GM19324 (cell line): ENCODE data around the gene SYVN1.

ENCODE experiments used
- ATAC-seq: cut with Tn5 transposase; IDR thresholded peaks from one replicate; pipeline ENCODE4 v1.9.1; 2021; ENCODE audit warnings: mild to moderate bottlenecking, moderate library complexity; ENCODE audit not compliant: unreplicated experiment, low FRiP score

Gene SYVN1

GRCh38 chr11:65095974-65096806, 38.1 kb downstream of the SYVN1 start, which contains the start of gene VPS51:
Gene VPS51, plus strand, starts transcription at chr11:65096214. Its CDS starts 37 bp downstream, at chr11:65096251.
- ATAC-seq = peak; percentile 86

GRCh38 chr11:65095427-65095826, 38.9 kb downstream of the SYVN1 start:
- no peak for ATAC-seq

DNA sequence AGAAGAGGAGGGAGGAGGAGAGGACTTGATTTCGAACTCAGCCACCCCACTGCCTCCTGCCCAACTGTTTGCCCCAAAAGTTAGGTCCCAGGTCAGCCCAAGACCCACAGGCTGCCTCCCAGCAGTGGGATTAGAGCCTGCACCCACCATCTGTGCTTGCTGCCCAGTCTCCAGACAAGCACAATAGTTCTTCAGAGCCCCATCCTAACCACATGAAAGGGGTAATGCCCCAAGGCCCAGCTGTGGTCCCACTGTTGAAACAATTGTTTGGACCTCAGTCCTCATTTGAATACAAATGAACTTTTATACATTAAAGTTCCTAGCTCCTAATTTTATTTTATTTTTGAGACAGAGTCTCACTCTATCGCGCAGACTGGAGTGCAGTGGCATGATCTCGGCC, 43.7 kb downstream of the SYVN1 start:
- no peak for ATAC-seq

DNA sequence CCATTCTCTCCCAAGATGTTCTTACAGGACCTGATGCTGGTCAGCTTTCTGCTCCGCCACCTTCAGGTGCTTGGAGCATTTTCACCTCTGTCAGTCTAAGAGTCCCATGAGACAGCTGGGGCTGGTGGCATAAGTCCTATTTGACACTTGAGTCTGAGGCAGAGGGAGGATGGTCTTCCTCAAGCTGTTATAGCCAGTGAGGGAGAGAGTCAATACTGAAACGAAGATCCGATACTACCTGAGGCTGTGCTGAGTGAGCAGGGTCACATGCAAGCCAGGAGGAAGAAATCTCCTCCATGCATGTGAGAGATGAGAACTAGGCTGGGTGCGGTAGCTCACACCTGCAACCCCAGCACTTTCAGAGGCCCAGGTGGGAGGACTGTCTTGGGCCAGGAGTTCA, 44.7 kb downstream of the SYVN1 start:
- ATAC-seq = no peak

- no peak for ATAC-seq
Observed at GRCh38 chr11:65087827-65088226, 46.5 kb downstream of the SYVN1 start.

GRCh38 chr11:65087216-65087615, 47.1 kb downstream of the SYVN1 start:
- ATAC-seq = no peak

DNA sequence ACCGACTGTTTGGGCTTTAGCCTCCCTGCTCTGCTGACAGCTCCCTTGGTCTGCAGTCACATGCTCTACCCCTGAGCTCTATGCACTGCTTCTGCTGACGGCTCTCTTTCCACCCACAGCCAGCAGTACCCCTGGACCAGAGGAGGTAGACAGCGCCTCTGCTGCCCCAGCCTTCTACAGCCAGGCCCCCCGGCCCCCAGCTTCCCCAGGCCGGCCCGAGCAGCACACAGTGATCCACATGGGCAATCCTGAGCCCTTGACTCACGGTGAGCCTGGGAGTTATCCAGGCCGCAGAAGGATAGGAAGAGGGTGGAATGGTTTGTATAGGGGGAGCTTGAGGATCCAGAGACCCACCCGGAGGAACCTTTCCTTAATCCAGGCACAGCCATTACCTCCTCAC, 47.5 kb downstream of the SYVN1 start:
- ATAC-seq = no peak

GRCh38 chr11:65085446-65085845, 48.9 kb downstream of the SYVN1 start:
- ATAC-seq = no peak

GRCh38 chr11:65084598-65085375, 49.5 kb downstream of the SYVN1 start:
- peak; percentile 4 for ATAC-seq

GRCh38 chr11:65083834-65084597, 50.3 kb downstream of the SYVN1 start, which contains the start of the genes CDCA5 and ZFPL1:
Gene CDCA5, minus strand, starts transcription at chr11:65084040. Its CDS starts 62 bp downstream, at chr11:65083978.
Gene ZFPL1, plus strand, starts transcription at chr11:65084222. Its CDS starts 477 bp downstream, at chr11:65084699.
- ATAC-seq = peak; percentile 90

DNA sequence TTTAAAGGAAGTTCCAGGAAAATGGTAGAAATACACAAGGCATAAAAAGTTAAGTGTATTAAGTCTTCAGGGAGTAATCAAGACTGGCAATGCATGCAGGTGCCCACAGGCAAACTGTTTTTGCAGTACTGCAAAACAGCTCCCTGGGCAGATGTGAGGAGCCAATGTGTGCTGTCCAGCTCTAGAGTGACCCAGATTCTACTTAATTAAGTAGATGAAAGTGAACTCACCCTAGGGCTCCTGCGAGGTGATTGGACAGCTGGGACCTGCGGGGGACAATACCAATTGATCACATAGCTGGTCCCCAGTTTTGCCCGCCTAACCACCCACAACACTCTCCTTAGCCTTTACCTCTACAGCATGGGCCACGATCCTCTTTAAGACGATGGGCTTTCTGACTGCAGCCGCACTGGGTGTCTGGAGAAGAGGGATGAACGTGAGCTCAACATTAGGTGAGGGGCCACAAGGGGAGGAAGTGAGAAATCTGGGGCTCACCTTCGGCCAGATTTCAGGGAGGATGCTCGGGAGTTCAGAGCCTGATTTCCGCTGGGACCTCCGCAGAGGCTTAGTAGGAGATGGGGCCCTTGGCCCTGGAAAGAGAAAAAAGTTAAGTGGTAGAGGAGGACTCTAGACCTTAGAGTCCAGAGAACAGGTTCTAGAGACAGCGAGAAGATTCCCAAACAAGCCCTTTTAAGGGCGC, 51.0 kb downstream of the SYVN1 start:
- ATAC-seq = peak; percentile 9

DNA sequence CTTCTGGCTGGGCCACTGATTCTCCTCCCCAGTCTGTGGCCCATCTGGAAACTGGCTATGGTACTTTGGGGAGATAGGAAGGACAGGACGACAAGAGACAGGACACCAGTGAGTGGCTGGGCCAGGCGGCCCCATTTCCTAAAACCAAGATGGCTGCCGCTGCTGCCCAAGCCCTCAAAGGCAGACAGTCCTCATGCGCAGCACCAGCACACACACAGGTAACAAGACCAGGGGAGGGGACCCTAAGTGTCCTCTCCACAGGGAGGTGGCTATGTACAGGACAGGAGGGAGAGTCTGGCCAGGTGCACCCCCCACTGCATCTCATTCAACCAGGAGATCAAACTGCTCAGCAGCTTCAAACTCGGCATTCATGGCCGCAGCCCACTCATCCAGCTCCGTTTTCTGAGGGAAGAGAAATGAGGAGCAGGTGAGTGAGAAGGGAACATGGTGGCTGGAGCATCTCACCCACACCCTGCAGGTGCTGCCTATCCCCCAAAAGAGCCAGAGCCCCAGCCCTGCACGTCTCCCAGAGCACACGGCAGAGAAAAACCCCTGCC, 55.5 kb downstream of the SYVN1 start:
- no peak for ATAC-seq

DNA sequence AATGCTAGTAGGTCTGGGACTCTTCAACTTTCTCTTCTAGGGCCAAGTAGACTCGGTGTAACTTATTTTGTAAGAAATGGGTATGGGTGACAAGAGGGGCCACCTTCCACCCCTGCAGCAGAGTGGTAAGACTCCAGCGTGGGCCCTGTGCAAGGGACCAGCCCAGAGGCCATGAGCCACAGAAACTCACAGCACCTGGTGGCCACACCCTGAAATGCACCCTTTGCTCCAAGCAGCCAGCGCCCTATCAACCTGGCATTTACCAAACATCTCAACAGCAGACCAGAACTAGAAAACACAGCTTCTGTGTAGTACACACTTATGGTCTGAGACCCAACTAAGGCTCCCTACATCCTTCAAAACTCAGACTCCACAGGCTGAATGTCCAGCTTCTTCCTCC, 56.2 kb downstream of the SYVN1 start:
- no peak for ATAC-seq

- no peak for ATAC-seq
Observed at GRCh38 chr11:65077451-65077850, 56.9 kb downstream of the SYVN1 start.
